KBM-7 (cell line): ENCODE data around the gene DNAH5.

Experiments used
- DNase-seq: peaks from one replicate; pipeline ENCODE4 v3.0.0-alpha.2; 2015
- in situ Hi-C: fragments of 300-500 bp; cut with MboI; formaldehyde crosslinking; loops from 2 replicates; pipeline ENCODE4 v1.14.3; 2020; ENCODE audit warnings: low sequenced_read_pairs, low pct_unique_long_range_greater_than_20kb, mixed read lengths

DNAH5 gene

GRCh38 chr5:13660072-13660471 is 284.4 kb downstream of the DNAH5 start:
- no peak for DNase-seq
- in situ Hi-C loops: no loop called here

- in situ Hi-C loops: no loop called here
Measured at GRCh38 chr5:13659391-13659790, 285.1 kb downstream of the DNAH5 start.

GRCh38 chr5:13658761-13659160 is 285.7 kb downstream of the DNAH5 start:
- DNase-seq: no peak
- in situ Hi-C loops: no loop called here

More at GRCh38 chr5:13659391-13659790, 285.1 kb downstream of the DNAH5 start:
- DNase-seq: no peak

GRCh38 chr5:13658152-13658551 is 286.3 kb downstream of the DNAH5 start:
- no peak for DNase-seq
- in situ Hi-C loops: no loop called here

GRCh38 chr5:13653709-13654108 is 290.8 kb downstream of the DNAH5 start:
- in situ Hi-C loops: no loop called here
- DNase-seq: no peak

- in situ Hi-C loops: no loop called here
- no peak for DNase-seq
Measured at GRCh38 chr5:13649656-13650055, 294.8 kb downstream of the DNAH5 start.

GRCh38 chr5:13648822-13649221 is 295.7 kb downstream of the DNAH5 start:
- DNase-seq: no peak
- in situ Hi-C loops: no loop called here

- in situ Hi-C loops: no loop called here
- no peak for DNase-seq
Measured at GRCh38 chr5:13643734-13644133, 300.8 kb downstream of the DNAH5 start.

GRCh38 chr5:13643196-13643595 is 301.3 kb downstream of the DNAH5 start:
- in situ Hi-C loops: no loop called here
- DNase-seq: no peak
